ENCODE data around the gene KRTAP16-1. TPM values are rescaled to one million over a fixed set of nuclear protein-coding genes. Genes with fewer than 3 reads are reported as not detected.

Gene KRTAP16-1
- total RNA-seq, 1 donor from 2014 or later = not detected

DNA sequence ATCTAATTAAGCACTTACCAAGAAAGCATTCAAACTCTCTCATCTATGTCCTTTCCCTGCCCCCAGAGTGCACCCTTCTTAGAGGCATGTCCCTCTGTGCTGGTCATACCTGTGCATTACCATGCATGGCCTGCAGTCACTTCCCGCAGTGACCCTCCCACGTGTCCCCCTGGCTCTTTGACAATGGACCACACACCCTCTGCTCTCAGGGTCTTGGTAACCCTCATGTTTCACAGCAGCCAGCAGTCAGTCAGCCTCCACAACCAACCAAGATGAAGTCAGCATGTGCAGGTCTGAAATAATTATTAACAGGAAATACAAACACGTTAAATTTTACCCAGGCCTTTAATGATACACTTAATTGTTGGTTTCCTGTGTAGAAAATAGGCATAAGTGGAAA lies 31.4 kb upstream of the KRTAP16-1 start:
- no peak overlapping the region for H3K4me3 Mint-ChIP-seq (ENCODE audit: low read depth)
- peaks cover 3% of the 10 kb centered on the region for H3K27me3 Mint-ChIP-seq
- TF ChIP-seq, protein P1, sequence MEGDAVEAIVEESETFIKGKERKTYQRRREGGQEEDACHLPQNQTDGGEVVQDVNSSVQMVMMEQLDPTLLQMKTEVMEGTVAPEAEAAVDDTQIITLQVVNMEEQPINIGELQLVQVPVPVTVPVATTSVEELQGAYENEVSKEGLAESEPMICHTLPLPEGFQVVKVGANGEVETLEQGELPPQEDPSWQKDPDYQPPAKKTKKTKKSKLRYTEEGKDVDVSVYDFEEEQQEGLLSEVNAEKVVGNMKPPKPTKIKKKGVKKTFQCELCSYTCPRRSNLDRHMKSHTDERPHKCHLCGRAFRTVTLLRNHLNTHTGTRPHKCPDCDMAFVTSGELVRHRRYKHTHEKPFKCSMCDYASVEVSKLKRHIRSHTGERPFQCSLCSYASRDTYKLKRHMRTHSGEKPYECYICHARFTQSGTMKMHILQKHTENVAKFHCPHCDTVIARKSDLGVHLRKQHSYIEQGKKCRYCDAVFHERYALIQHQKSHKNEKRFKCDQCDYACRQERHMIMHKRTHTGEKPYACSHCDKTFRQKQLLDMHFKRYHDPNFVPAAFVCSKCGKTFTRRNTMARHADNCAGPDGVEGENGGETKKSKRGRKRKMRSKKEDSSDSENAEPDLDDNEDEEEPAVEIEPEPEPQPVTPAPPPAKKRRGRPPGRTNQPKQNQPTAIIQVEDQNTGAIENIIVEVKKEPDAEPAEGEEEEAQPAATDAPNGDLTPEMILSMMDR (IDR thresholded peaks at IDR 0.05; ENCODE audit: unreplicated experiment) = no peak
- peaks cover 2% of the 10 kb centered on the region for H3K36me3 Mint-ChIP-seq (ENCODE audit: insufficient read depth)
- H3K27ac Mint-ChIP-seq = no peak overlapping the region
- H3K9me3 Mint-ChIP-seq (ENCODE audit: low read depth) = peaks cover 19% of the 10 kb centered on the region
- no peaks in the 10 kb centered on the region for H3K4me1 Mint-ChIP-seq (ENCODE audit: low read depth)
- no peak for DNase-seq (ENCODE audit: low spot score, unreplicated experiment)

DNA sequence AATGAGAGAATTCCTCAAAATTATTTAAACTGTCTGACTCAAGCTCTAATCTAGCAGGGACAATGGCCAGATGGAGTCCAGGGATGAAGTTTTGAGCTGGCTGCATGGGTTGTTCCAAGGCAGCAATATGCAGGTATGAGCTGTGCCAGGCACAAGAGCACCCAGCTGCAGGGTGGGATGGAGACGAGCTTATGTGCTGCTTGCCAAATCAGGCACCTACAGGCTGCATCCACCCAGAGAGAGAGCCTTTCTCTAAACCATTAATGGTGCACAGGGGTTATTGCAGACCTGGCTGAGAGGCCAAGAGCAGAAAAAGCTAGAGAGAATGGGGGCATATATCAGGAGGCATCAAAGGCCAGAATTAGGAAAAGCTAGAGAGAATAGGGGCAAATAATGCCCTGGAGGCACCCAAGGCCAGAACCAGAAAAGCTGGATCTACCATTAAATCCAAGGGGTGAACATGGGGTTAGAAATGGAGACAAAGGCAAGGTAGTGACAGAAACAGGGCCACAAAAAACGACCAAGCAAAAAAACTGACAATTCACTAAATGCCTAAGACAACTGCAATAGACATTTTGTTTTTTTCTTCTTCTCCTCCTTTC lies 30.6 kb upstream of the KRTAP16-1 start:
- Mint-ChIP-seq H3K36me3 (ENCODE audit: insufficient read depth) (peaks cover 2% of the 10 kb centered on the region), H3K27me3 (peaks cover 3% of the 10 kb centered on the region), H3K27ac (no peak overlapping the region), H3K9me3 (ENCODE audit: low read depth) (peaks cover 19% of the 10 kb centered on the region), H3K4me3 (ENCODE audit: low read depth) (no peak overlapping the region), H3K4me1 (ENCODE audit: low read depth) (no peaks in the 10 kb centered on the region)
- TF ChIP-seq, protein P1 (IDR thresholded peaks at IDR 0.05; ENCODE audit: unreplicated experiment) = no peak
- DNase-seq (ENCODE audit: low spot score, unreplicated experiment) = no peak

DNA sequence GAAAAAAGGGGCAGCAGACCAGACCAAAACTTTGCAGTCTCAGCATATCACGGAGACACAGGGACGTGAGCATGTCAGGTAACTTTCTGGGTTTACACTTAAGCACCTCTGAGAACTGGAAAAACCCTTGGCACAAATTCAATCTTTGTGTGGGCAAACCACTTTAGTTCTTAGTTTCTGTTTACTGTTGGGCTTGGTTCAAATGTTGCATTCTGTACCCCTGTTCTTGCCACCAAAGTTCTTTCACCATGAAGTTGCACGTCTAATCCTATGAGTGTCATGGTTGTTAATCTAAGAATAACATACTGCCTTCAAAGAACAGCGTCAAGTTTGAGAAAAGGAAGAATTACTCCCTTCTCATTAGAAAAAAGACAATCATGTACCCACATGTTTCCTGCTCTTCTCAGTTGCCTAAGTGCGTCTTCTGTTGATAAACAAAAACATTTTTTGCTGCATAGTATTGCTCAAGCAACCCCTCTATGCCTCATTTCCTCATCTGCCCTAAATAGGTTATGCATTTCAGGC lies 29.9 kb upstream of the KRTAP16-1 start:
- Mint-ChIP-seq H3K4me1 (ENCODE audit: low read depth) (no peaks in the 10 kb centered on the region), H3K27ac (no peak overlapping the region), H3K27me3 (peaks cover 3% of the 10 kb centered on the region), H3K36me3 (ENCODE audit: insufficient read depth) (peaks cover 2% of the 10 kb centered on the region), H3K4me3 (ENCODE audit: low read depth) (no peak overlapping the region), H3K9me3 (ENCODE audit: low read depth) (peaks cover 19% of the 10 kb centered on the region)
- no peak for DNase-seq (ENCODE audit: low spot score, unreplicated experiment)
- TF ChIP-seq, protein P1 (IDR thresholded peaks at IDR 0.05; ENCODE audit: unreplicated experiment) = no peak

DNA sequence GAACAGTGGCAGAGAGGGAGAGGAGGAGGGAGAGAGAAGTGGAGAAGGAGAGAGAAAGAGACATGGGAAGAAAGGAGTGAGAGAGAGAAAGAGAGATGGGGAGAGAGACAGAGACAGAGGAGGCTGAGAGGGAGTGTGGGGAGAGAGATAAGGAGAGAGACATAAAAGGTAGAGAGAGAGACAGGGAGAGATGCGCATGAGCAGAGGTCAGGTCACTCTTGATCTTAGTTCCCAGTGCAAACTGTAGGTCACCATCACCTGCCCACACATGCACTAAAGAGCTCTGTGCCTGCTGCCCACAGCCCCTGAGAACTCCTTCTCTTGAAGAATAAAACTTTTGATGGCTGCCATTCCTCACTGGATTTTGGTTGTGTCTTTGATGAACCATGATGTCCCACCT lies 26.6 kb upstream of the KRTAP16-1 start:
- no peak overlapping the region for H3K27ac Mint-ChIP-seq
- DNase-seq (ENCODE audit: low spot score, unreplicated experiment) = no peak
- no peaks in the 10 kb centered on the region for H3K4me1 Mint-ChIP-seq (ENCODE audit: low read depth)
- TF ChIP-seq, protein P1 (IDR thresholded peaks at IDR 0.05; ENCODE audit: unreplicated experiment) = no peak
- no peaks in the 10 kb centered on the region for H3K9me3 Mint-ChIP-seq (ENCODE audit: low read depth)
- H3K4me3 Mint-ChIP-seq (ENCODE audit: low read depth) = no peak overlapping the region
- H3K36me3 Mint-ChIP-seq (ENCODE audit: insufficient read depth) = no peaks in the 10 kb centered on the region
- H3K27me3 Mint-ChIP-seq = no peaks in the 10 kb centered on the region

DNA sequence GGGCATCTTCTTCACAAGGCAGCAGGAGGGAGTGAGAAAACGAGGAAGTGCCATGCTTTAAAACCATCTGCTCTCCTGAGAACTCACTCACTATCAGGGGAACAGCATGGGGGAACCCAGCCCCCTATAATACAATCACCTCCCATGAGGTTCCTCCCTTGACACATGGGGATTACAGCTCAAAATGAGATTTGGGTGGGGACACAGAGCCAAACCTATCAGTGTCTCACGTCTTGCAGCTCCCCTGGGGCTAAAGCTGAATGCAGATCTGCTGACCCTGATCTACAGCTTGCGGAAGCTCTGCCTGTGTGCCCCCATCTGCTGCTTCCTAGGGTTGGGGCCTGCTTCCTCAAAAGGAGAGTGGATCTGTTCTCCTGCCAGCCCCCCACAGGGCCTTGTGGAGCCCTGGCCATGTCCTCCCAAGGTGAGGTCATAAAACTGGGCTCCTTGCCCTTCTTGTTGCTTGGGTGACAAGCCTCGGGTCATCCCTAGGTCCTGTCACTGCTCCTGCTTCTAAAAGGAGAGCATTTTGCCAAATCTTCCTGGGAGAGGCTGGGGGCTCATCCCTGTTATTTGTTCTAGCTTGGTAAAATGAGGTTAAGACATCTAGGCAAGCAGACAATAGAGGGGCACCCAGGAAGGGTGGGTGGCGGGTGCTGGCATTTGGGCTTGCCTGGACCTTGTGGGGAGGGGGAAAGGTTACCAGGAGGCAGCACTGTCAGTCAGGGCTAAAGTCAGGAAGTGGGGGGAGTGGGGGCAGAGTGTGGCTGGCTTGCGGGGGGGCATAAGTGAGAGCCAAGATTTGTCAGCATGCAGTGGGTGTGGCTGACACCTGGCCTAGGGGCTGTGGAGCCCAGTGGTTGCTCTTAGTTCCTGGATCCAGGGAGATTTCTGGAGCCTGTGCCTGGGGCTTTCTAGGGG lies 25.5 kb upstream of the KRTAP16-1 start:
- Mint-ChIP-seq H3K27ac (no peak overlapping the region), H3K27me3 (no peaks in the 10 kb centered on the region), H3K4me3 (ENCODE audit: low read depth) (no peak overlapping the region), H3K9me3 (ENCODE audit: low read depth) (no peaks in the 10 kb centered on the region), H3K36me3 (ENCODE audit: insufficient read depth) (no peaks in the 10 kb centered on the region), H3K4me1 (ENCODE audit: low read depth) (no peaks in the 10 kb centered on the region)
- TF ChIP-seq, protein P1 (IDR thresholded peaks at IDR 0.05; ENCODE audit: unreplicated experiment) = no peak
- DNase-seq (ENCODE audit: low spot score, unreplicated experiment) = no peak
